ENCODE measurements around the gene AKR1C1.
"Not testable (repeated sequence)": the region's sequence is repeated elsewhere in the genome, so short reads cannot be mapped to it uniquely, and the experiment has no call there.

GRCh38 chr10:5004501-5004900 is 41.3 kb downstream of the AKR1C1 start:
- TF ChIP-seq EP300 (IDR thresholded peaks at IDR 0.05; ENCODE audit: low read length); ELF1 (tag; IDR thresholded peaks at IDR 0.05); NRF1 (conservative IDR thresholded peaks at IDR 0.05 in 1 of 2, IDR thresholded peaks at IDR 0.05 in 1 of 2); AFF4 (CRISPR knock-in tag; IDR thresholded peaks at IDR 0.05); POLR2A (conservative IDR thresholded peaks at IDR 0.05); ELF4 (CRISPR knock-in tag; IDR thresholded peaks at IDR 0.05): not testable (repeated sequence)
- TF ChIP-seq, protein P1, sequence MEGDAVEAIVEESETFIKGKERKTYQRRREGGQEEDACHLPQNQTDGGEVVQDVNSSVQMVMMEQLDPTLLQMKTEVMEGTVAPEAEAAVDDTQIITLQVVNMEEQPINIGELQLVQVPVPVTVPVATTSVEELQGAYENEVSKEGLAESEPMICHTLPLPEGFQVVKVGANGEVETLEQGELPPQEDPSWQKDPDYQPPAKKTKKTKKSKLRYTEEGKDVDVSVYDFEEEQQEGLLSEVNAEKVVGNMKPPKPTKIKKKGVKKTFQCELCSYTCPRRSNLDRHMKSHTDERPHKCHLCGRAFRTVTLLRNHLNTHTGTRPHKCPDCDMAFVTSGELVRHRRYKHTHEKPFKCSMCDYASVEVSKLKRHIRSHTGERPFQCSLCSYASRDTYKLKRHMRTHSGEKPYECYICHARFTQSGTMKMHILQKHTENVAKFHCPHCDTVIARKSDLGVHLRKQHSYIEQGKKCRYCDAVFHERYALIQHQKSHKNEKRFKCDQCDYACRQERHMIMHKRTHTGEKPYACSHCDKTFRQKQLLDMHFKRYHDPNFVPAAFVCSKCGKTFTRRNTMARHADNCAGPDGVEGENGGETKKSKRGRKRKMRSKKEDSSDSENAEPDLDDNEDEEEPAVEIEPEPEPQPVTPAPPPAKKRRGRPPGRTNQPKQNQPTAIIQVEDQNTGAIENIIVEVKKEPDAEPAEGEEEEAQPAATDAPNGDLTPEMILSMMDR (IDR thresholded peaks at IDR 0.05 in 2 of 3, conservative IDR thresholded peaks at IDR 0.05 in 1 of 3; ENCODE audit: insufficient read depth in 2 of 3, low read depth in 1 of 3, low read length in 3 of 3), result not testable (repeated sequence)
